Measurements from ENCODE around the gene TNS3. TPM values are rescaled to one million over a fixed set of nuclear protein-coding genes. Genes with fewer than 3 reads are reported as not detected.

The TNS3 gene
- total and polyA plus RNA-seq, 2 donors (not counting 1 experiment from before 2014, with no cell fraction given) = 11.4 to 77.5 TPM

DNA sequence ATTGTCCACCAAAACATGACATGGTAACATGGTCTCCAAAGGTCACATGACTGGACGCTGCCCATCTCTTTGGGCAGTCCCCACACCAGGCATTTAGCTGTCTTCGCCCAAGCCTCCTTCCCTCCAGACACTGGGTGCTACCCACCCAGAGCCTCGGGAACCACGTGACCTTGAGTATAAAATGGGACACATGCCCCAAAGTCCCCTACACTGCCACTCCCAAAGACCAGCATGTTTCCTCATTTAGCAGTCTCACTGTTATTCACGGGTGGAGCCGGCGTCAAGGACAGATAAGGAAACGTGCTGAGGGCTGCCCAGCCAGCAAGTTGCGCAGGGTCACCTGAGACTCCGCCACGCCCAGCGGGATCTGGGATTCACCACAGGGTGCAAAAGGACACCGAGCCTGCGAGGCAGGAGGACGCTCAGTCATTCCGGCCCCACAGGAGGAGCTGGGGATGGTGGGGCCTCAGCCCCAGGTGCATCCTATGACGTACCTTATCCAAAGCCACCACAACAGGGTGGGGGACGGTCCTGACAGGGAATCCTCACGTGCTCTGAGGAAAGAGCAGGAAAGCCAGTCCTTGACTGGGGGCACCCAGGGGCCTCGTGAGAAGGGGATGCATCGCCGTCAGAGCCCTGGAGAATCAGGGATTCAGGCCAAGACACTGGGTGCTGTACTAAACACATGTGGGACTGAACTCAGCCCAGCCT lies 226.9 kb downstream of the TNS3 start:
- no peaks in the 10 kb centered on the region for H3K4me1 Mint-ChIP-seq
- H3K9me3 Mint-ChIP-seq (ENCODE audit: insufficient read depth) = no peaks in the 10 kb centered on the region
- Histone ChIP-seq H3K9me3 (ENCODE audit: control extremely low read depth in 1 of 3, control insufficient read depth in 2 of 3, insufficient read depth in 1 of 3, low read length in 2 of 3) (no peaks in the 10 kb centered on the region), H3K27me3 (replicated peaks in 1 of 4; ENCODE audit: control extremely low read depth in 1 of 4, control insufficient read depth in 3 of 4, insufficient read depth in 4 of 4, low read length in 3 of 4) (no peaks in the 10 kb centered on the region), H4K20me1 (ENCODE audit: control insufficient read depth, insufficient read depth, low read length, poor library complexity, severe bottlenecking) (no peaks in the 10 kb centered on the region), H3K36me3 (replicated peaks in 1 of 2; ENCODE audit: control extremely low read depth in 1 of 2, control insufficient read depth in 1 of 2, extremely low read depth in 1 of 2, insufficient read depth in 2 of 2, low read length in 1 of 2) (peaks cover 0 to 9% of the 10 kb centered on the region in 2 experiments), H3K27ac (ENCODE audit: low read length in 2 of 2) (no peak overlapping the region), H3K9ac (ENCODE audit: low read length) (no peak overlapping the region), H3K4me3 (ENCODE audit: control extremely low read depth in 1 of 5, extremely low read depth in 1 of 5, insufficient read depth in 1 of 5, low read depth in 2 of 5, low read length in 4 of 5) (no peak overlapping the region), H2AFZ (ENCODE audit: insufficient read depth, low read depth, low read length, poor library complexity, severe bottlenecking) (no peak overlapping the region), H3K79me2 (ENCODE audit: control insufficient read depth, insufficient read depth, low read length) (no peaks in the 10 kb centered on the region), H3K4me1 (ENCODE audit: control insufficient read depth in 2 of 2, insufficient read depth in 2 of 2, low read length in 2 of 2) (no peaks in the 10 kb centered on the region), H3K4me2 (replicated peaks; ENCODE audit: low read depth, low read length, poor library complexity, severe bottlenecking) (no peak overlapping the region)
- ATAC-seq (ENCODE audit: low read depth) = no peak
- POLR2A ChIA-PET = no interaction called here
- H3K4me3 Mint-ChIP-seq = no peak overlapping the region
- CTCF ChIA-PET = no interaction called here
- H3K27me3 Mint-ChIP-seq = no peaks in the 10 kb centered on the region
- no peak overlapping the region for H3K27ac Mint-ChIP-seq
- intact Hi-C loops (cut with micrococcal nuclease) = no loop called here
- WGBS (ENCODE audit: insufficient coverage) = 97% methylated on average over 21 of the region's 22 CpGs
- no peak for DNase-seq
- TF ChIP-seq, protein P1, sequence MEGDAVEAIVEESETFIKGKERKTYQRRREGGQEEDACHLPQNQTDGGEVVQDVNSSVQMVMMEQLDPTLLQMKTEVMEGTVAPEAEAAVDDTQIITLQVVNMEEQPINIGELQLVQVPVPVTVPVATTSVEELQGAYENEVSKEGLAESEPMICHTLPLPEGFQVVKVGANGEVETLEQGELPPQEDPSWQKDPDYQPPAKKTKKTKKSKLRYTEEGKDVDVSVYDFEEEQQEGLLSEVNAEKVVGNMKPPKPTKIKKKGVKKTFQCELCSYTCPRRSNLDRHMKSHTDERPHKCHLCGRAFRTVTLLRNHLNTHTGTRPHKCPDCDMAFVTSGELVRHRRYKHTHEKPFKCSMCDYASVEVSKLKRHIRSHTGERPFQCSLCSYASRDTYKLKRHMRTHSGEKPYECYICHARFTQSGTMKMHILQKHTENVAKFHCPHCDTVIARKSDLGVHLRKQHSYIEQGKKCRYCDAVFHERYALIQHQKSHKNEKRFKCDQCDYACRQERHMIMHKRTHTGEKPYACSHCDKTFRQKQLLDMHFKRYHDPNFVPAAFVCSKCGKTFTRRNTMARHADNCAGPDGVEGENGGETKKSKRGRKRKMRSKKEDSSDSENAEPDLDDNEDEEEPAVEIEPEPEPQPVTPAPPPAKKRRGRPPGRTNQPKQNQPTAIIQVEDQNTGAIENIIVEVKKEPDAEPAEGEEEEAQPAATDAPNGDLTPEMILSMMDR (IDR thresholded peaks at IDR 0.05) = no peak

DNA sequence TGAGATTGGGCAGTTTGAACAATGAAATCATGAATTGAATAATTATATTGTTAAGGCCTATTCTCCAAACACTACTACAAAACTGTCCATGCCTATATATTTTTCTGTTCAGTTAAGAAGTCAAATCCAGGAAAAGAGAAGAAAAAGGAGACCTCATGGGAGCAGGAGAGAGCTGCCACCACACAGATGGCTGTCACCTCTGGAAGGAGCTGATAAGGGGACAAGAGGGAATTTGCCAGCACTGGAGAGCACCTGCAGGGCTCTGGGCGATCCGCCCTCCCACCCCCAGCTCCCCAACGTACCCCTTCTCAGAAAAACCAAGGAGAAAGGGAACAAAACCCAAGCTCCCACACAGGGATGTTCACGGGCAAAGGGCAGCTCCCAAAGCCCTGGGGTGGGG lies 227.8 kb downstream of the TNS3 start:
- no peak overlapping the region for H3K27ac ChIP-seq (ENCODE audit: low read length in 2 of 2)
- Mint-ChIP-seq H3K4me3 (no peak overlapping the region), H3K27me3 (no peaks in the 10 kb centered on the region), H3K4me1 (no peaks in the 10 kb centered on the region), H3K9me3 (ENCODE audit: insufficient read depth) (no peaks in the 10 kb centered on the region), H3K27ac (no peak overlapping the region)
- POLR2A ChIA-PET = no interaction called here
- DNase-seq = no peak
- CTCF ChIA-PET = no interaction called here
- peaks cover 0 to 9% of the 10 kb centered on the region in 2 experiments for H3K36me3 ChIP-seq (replicated peaks in 1 of 2; ENCODE audit: control extremely low read depth in 1 of 2, control insufficient read depth in 1 of 2, extremely low read depth in 1 of 2, insufficient read depth in 2 of 2, low read length in 1 of 2)
- 87% methylated on average over 4 of the region's 4 CpGs for WGBS (ENCODE audit: insufficient coverage)
- no peaks in the 10 kb centered on the region for H3K4me1 ChIP-seq (ENCODE audit: control insufficient read depth in 2 of 2, insufficient read depth in 2 of 2, low read length in 2 of 2)
- H3K9ac ChIP-seq (ENCODE audit: low read length) = no peak overlapping the region
- H2AFZ ChIP-seq (ENCODE audit: insufficient read depth, low read depth, low read length, poor library complexity, severe bottlenecking) = no peak overlapping the region
- no peaks in the 10 kb centered on the region for H3K9me3 ChIP-seq (ENCODE audit: control extremely low read depth in 1 of 3, control insufficient read depth in 2 of 3, insufficient read depth in 1 of 3, low read length in 2 of 3)
- no peak overlapping the region for H3K4me2 ChIP-seq (replicated peaks; ENCODE audit: low read depth, low read length, poor library complexity, severe bottlenecking)
- H3K4me3 ChIP-seq (ENCODE audit: control extremely low read depth in 1 of 5, extremely low read depth in 1 of 5, insufficient read depth in 1 of 5, low read depth in 2 of 5, low read length in 4 of 5) = no peak overlapping the region
- no peak for ATAC-seq (ENCODE audit: low read depth)
- TF ChIP-seq, protein P1 (IDR thresholded peaks at IDR 0.05) = no peak
- TF ChIP-seq EZH2 (IDR thresholded peaks at IDR 0.05; ENCODE audit: borderline replicate concordance, insufficient read depth, low read depth, low read length, poor library complexity, severe bottlenecking) = no peak
- H3K79me2 ChIP-seq (ENCODE audit: control insufficient read depth, insufficient read depth, low read length) = no peaks in the 10 kb centered on the region
- intact Hi-C loops (cut with micrococcal nuclease) = no loop called here
- H3K27me3 ChIP-seq (replicated peaks in 1 of 4; ENCODE audit: control extremely low read depth in 1 of 4, control insufficient read depth in 3 of 4, insufficient read depth in 4 of 4, low read length in 3 of 4) = no peaks in the 10 kb centered on the region
- no peaks in the 10 kb centered on the region for H4K20me1 ChIP-seq (ENCODE audit: control insufficient read depth, insufficient read depth, low read length, poor library complexity, severe bottlenecking)

Measured in B cell (primary cell).